ENCODE data around the gene MRPL38.

DNA sequence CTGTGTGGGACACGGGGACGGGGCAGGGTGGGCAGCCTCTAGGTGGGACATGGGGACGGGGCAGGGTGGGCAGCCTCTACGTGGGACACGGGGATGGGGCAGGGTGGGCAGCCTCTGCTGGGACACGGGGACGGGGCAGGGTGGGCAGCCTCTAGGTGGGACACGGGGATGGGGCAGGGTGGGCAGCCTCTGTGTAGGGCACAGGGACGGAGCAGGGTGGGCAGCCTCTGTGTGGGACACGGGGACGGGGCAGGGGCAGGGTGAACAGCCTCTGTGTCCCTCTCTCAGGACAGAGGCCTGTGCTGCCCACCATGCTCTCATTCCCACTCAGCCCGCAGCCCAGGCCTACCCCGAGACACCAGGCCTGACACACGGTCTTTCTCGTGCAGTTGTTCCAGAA is 16.9 kb upstream of the MRPL38 start:
- TF ChIP-seq, protein P1, sequence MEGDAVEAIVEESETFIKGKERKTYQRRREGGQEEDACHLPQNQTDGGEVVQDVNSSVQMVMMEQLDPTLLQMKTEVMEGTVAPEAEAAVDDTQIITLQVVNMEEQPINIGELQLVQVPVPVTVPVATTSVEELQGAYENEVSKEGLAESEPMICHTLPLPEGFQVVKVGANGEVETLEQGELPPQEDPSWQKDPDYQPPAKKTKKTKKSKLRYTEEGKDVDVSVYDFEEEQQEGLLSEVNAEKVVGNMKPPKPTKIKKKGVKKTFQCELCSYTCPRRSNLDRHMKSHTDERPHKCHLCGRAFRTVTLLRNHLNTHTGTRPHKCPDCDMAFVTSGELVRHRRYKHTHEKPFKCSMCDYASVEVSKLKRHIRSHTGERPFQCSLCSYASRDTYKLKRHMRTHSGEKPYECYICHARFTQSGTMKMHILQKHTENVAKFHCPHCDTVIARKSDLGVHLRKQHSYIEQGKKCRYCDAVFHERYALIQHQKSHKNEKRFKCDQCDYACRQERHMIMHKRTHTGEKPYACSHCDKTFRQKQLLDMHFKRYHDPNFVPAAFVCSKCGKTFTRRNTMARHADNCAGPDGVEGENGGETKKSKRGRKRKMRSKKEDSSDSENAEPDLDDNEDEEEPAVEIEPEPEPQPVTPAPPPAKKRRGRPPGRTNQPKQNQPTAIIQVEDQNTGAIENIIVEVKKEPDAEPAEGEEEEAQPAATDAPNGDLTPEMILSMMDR (IDR thresholded peaks at IDR 0.05 in 2 of 3, conservative IDR thresholded peaks at IDR 0.05 in 1 of 3; ENCODE audit: borderline replicate concordance in 1 of 3, insufficient read depth in 1 of 3, low read depth in 2 of 3, low read length in 2 of 3), result no peak
- no peak for TF ChIP-seq TCF7L2 (IDR thresholded peaks at IDR 0.05; ENCODE audit: borderline replicate concordance, extremely low read depth, insufficient read depth, insufficient read length)
